SK-N-SH (cell line): ENCODE data around the gene SLC9C1. TPM values are rescaled to one million over a fixed set of nuclear protein-coding genes. Genes with fewer than 3 reads are reported as not detected.
A peak's percentile ranks its signal among the peaks of the same experiment; 100 is the strongest.

Experiments used
- CTCF ChIA-PET: fragments of 300-600, 350-600 bp; formaldehyde crosslinking; extraction: SDS; loops from one replicate; lab custom pipeline; 2021; lab: Yijun Ruan, JAX
- POLR2A ChIA-PET: fragments of 350-600 bp; sonication (Branson Sonifier 250); formaldehyde crosslinking; extraction: SDS; loops from one replicate; lab custom pipeline; 2020; ENCODE audit warnings: antibody characterized with exemption, inconsistent platforms; lab: Yijun Ruan, JAX
- DNase-seq: peaks from one replicate; pipeline ENCODE4 v3.0.0; 2012
- H2AFZ ChIP-seq: fragments of 200-600 bp; sonication (generic); 2 replicates; pipeline ENCODE4 v1.8.1; 2016; ENCODE audit warnings: antibody characterized with exemption, mild to moderate bottlenecking, low read depth
- H3F3A ChIP-seq: fragments of 200-600 bp; sonication (generic); replicated peaks from 2 replicates; pipeline ENCODE3; 2016; ENCODE audit warnings: antibody characterized with exemption, mild to moderate bottlenecking; ENCODE audit not compliant: insufficient read depth
- H3K27ac ChIP-seq, 2 experiments: fragments of 200-500 bp in 1 of 2; fragments of 200-600 bp in 1 of 2; sonication (Bioruptor generic) in 1 of 2; sonication (generic), shearing (Covaris generic) in 1 of 2; 2 replicates each; pipeline versions ENCODE4 v1.5.1 to v1.6.1; 2014 to 2016; ENCODE audit warnings: low read depth in 2 of 2, inconsistent platforms in 1 of 2, low read length in 1 of 2, mild to moderate bottlenecking in 1 of 2, mixed read lengths in 1 of 2
- H3K27me3 ChIP-seq: fragments of 200-600 bp; sonication (generic), shearing (Covaris generic); 2 replicates; pipeline ENCODE4 v1.6.1; 2016; ENCODE audit warnings: mixed run types; ENCODE audit not compliant: insufficient read depth
- H3K36me3 ChIP-seq, 2 experiments: fragments of 200-500 bp in 1 of 2; fragments of 200-600 bp in 1 of 2; sonication (Bioruptor generic) in 1 of 2; sonication (generic) in 1 of 2; replicated peaks in 1 of 2; 2 replicates each; pipeline versions ENCODE3 to v1.5.1; 2014 to 2016; ENCODE audit warnings: low read length in 1 of 2, mild to moderate bottlenecking in 1 of 2; ENCODE audit not compliant: insufficient read depth in 2 of 2, control insufficient read depth in 1 of 2
- H3K4me1 ChIP-seq, 2 experiments: fragments of 200-500 bp in 1 of 2; fragments of 200-600 bp in 1 of 2; sonication (Bioruptor generic) in 1 of 2; sonication (generic), shearing (Covaris generic) in 1 of 2; 2 replicates each; pipeline versions ENCODE4 v1.5.1 to v1.6.1; 2014 to 2016; ENCODE audit warnings: low read depth in 1 of 2, low read length in 1 of 2, mixed run types in 1 of 2; ENCODE audit not compliant: insufficient read depth in 2 of 2, control insufficient read depth in 1 of 2
- H3K4me2 ChIP-seq: fragments of 200-600 bp; sonication (generic), shearing (Covaris generic); 2 replicates; pipeline ENCODE4 v1.6.1; 2017; ENCODE audit warnings: mixed run types
- H3K4me3 ChIP-seq, 2 experiments: fragments of 200-500 bp in 1 of 2; fragments of 200-600 bp in 1 of 2; sonication (Bioruptor generic) in 1 of 2; sonication (generic), shearing (Covaris generic) in 1 of 2; 2 replicates each; pipeline versions ENCODE4 v1.5.1 to v1.8.1; 2014 to 2016; ENCODE audit warnings: low read depth in 2 of 2, inconsistent platforms in 1 of 2, low read length in 1 of 2, mild to moderate bottlenecking in 1 of 2, mixed read lengths in 1 of 2, moderate library complexity in 1 of 2
- H3K79me2 ChIP-seq: fragments of 200-600 bp; sonication (generic); 2 replicates; pipeline ENCODE4 v1.8.1; 2017; ENCODE audit warnings: mild to moderate bottlenecking; ENCODE audit not compliant: insufficient read depth
- H3K9ac ChIP-seq: fragments of 200-600 bp; sonication (generic); 2 replicates; pipeline ENCODE4 v1.6.1; 2017; ENCODE audit warnings: mixed run types
- H3K9me2 ChIP-seq: fragments of 200-600 bp; sonication (generic); 2 replicates; pipeline ENCODE4 v1.6.1; 2017; ENCODE audit warnings: mixed run types
- H3K9me3 ChIP-seq: fragments of 200-600 bp; sonication (generic); 2 replicates; pipeline ENCODE4 v1.6.1; 2017; ENCODE audit warnings: mixed run types, mild to moderate bottlenecking, moderate library complexity
- H4K20me1 ChIP-seq: fragments of 200-600 bp; sonication (generic); 2 replicates; pipeline ENCODE4 v1.6.1; 2017; ENCODE audit warnings: mild to moderate bottlenecking, mixed run types; ENCODE audit not compliant: insufficient read depth
- CHD2 ChIP-seq: fragments of 150-350 bp; IDR thresholded peaks from 2 replicates; pipeline ENCODE4 v1.6.1; 2018; ENCODE audit warnings: low read length; ENCODE audit not compliant: partially characterized antibody
- ELF1 ChIP-seq: IDR thresholded peaks from 2 replicates; pipeline ENCODE4 v1.4.0; 2012
- EZH2phosphoT487 ChIP-seq: fragments of 200-600 bp; sonication (generic); IDR thresholded peaks from 2 replicates; pipeline ENCODE4 v1.6.1; 2017; ENCODE audit warnings: low read depth, mixed run types, mild to moderate bottlenecking, antibody characterized with exemption, moderate library complexity, borderline replicate concordance
- MAX ChIP-seq: IDR thresholded peaks from 2 replicates; pipeline ENCODE4 v1.4.0; 2012; ENCODE audit warnings: low read depth
- MEF2A ChIP-seq: IDR thresholded peaks from 2 replicates; pipeline ENCODE4 v1.4.0; 2012; ENCODE audit warnings: low read depth, borderline replicate concordance
- MXI1 ChIP-seq: IDR thresholded peaks from 2 replicates; pipeline ENCODE4 v1.6.1; 2012; ENCODE audit warnings: mild to moderate bottlenecking, low read depth, low read length, improper control_type of control experiment
- NFIC ChIP-seq: IDR thresholded peaks from 2 replicates; pipeline ENCODE4 v1.4.0; 2012; ENCODE audit warnings: borderline replicate concordance
- NRF1 ChIP-seq: IDR thresholded peaks from 2 replicates; pipeline ENCODE4 v1.6.1; 2012; ENCODE audit warnings: low read depth, mild to moderate bottlenecking, low read length
- SIN3A ChIP-seq: IDR thresholded peaks from 2 replicates; pipeline ENCODE4 v1.6.1; 2012; ENCODE audit warnings: low read depth, mild to moderate bottlenecking, low read length, moderate library complexity, borderline replicate concordance
- TCF12 ChIP-seq: IDR thresholded peaks from 2 replicates; pipeline ENCODE4 v1.4.0; 2012
- WGBS: methylation state at CpG from one replicate; pipeline ENCODE4 v1.1.6; 2017; ENCODE audit warnings: low lambda C conversion rate; 5-methylcytosine and 5-hydroxymethylcytosine counted together
- polyA plus RNA-seq, 3 experiments: library from polyadenylated mRNA; depleted of rRNA; stranded (reverse); fragments of >200 nt; gene quantifications; 2 replicates each; pipeline ENCODE4 v1.2.3, GENCODE V29; 2012
- TF ChIP-seq, protein P1 (sequence below): fragments of 150-350 bp; IDR thresholded peaks from 2 replicates; pipeline ENCODE4 v1.6.1; 2016; ENCODE audit warnings: mild to moderate bottlenecking, low read depth, low read length
- TF ChIP-seq, protein P2 (sequence below): IDR thresholded peaks from 2 replicates; pipeline ENCODE4 v1.6.1; 2012; ENCODE audit warnings: mild to moderate bottlenecking, low read depth, low read length, moderate library complexity
- TF ChIP-seq, protein P3 (sequence below): fragments of 200-600 bp; sonication (generic); IDR thresholded peaks from 2 replicates; pipeline ENCODE4 v1.6.1; 2017; ENCODE audit warnings: antibody characterized with exemption, mild to moderate bottlenecking, moderate library complexity

SLC9C1 gene
- polyA plus RNA-seq, 1 of the 3 experiments (the other 2 are of a cell fraction): not detected

GRCh38 chr3:112306825-112307224, 12.8 kb upstream of the SLC9C1 start:
- no peaks in the 10 kb centered on the region for H3K9me3 ChIP-seq
- no peak overlapping the region for H2AFZ ChIP-seq
- CTCF ChIA-PET: interaction anchor here (1.1 to 2.5 kb wide), 2 partner anchors 14 to 20 kb away, joined by 3 to 9 read pairs; no protein-coding TSS in a partner anchor
- H3K36me3 ChIP-seq: no peaks in the 10 kb centered on the region
- H3K4me3 ChIP-seq: no peak overlapping the region
- no peaks in the 10 kb centered on the region for H3F3A ChIP-seq
- H3K79me2 ChIP-seq: no peaks in the 10 kb centered on the region
- H3K9ac ChIP-seq: no peak overlapping the region
- H3K27me3 ChIP-seq: no peaks in the 10 kb centered on the region
- POLR2A ChIA-PET: interaction anchor here (0.6 kb wide), 1 partner anchor 152 kb away, joined by 3 read pairs; no protein-coding TSS in a partner anchor
- no peak overlapping the region for H3K4me2 ChIP-seq
- no peaks in the 10 kb centered on the region for H4K20me1 ChIP-seq
- H3K27ac ChIP-seq: peak overlapping the region in 1 of 2 experiments; percentile 47; a peak in 1 of 4 replicates
- no peaks in the 10 kb centered on the region for H3K9me2 ChIP-seq
- DNase-seq: no peak
- WGBS: 87% methylated on average over 8 of the region's 9 CpGs
- TF ChIP-seq MEF2A: no peak
- TF ChIP-seq, protein P1, sequence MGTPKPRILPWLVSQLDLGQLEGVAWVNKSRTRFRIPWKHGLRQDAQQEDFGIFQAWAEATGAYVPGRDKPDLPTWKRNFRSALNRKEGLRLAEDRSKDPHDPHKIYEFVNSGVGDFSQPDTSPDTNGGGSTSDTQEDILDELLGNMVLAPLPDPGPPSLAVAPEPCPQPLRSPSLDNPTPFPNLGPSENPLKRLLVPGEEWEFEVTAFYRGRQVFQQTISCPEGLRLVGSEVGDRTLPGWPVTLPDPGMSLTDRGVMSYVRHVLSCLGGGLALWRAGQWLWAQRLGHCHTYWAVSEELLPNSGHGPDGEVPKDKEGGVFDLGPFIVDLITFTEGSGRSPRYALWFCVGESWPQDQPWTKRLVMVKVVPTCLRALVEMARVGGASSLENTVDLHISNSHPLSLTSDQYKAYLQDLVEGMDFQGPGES: no peak
- TF ChIP-seq TCF12: no peak
- no peak for TF ChIP-seq CHD2
- no peak for TF ChIP-seq MXI1
- no peak for TF ChIP-seq ELF1
- TF ChIP-seq NRF1: no peak
- no peak for TF ChIP-seq SIN3A
- no peak for TF ChIP-seq NFIC
- no peak for TF ChIP-seq EZH2phosphoT487
- H3K4me1 ChIP-seq: peaks cover 0 to 36% of the 10 kb centered on the region in 2 experiments; a peak in 2 of 4 replicates

- Histone ChIP-seq H3K9me3 (no peaks in the 10 kb centered on the region), H3K4me2 (no peak overlapping the region), H3K9ac (no peak overlapping the region), H3K79me2 (no peaks in the 10 kb centered on the region), H3K27ac (peak overlapping the region in 1 of 2 experiments; percentile 72; a peak in 1 of 4 replicates), H3K4me1 (peaks cover 0 to 36% of the 10 kb centered on the region in 2 experiments; a peak in 2 of 4 replicates), H2AFZ (0 out of 2 replicates have a peak overlapping the region, but pooled peaks have one; percentile 75), H3K4me3 (no peak overlapping the region), H3K9me2 (no peaks in the 10 kb centered on the region), H4K20me1 (no peaks in the 10 kb centered on the region), H3F3A (no peaks in the 10 kb centered on the region), H3K27me3 (no peaks in the 10 kb centered on the region), H3K36me3 (no peaks in the 10 kb centered on the region)
- ChIA-PET CTCF (interaction anchor here (0.9 to 2.7 kb wide), 8 partner anchors 9 to 227 kb away, joined by 3 to 28 read pairs (median 5); partner anchors contain the start of genes CD200 and SLC9C1), POLR2A (interaction anchor here (2.4 kb wide), 1 partner anchor 29 kb away, joined by 11 read pairs; the partner anchor contains the start of gene CD200)
- 65% methylated on average over 2 of the region's 2 CpGs for WGBS
- DNase-seq: no peak
- TF ChIP-seq, protein P2, sequence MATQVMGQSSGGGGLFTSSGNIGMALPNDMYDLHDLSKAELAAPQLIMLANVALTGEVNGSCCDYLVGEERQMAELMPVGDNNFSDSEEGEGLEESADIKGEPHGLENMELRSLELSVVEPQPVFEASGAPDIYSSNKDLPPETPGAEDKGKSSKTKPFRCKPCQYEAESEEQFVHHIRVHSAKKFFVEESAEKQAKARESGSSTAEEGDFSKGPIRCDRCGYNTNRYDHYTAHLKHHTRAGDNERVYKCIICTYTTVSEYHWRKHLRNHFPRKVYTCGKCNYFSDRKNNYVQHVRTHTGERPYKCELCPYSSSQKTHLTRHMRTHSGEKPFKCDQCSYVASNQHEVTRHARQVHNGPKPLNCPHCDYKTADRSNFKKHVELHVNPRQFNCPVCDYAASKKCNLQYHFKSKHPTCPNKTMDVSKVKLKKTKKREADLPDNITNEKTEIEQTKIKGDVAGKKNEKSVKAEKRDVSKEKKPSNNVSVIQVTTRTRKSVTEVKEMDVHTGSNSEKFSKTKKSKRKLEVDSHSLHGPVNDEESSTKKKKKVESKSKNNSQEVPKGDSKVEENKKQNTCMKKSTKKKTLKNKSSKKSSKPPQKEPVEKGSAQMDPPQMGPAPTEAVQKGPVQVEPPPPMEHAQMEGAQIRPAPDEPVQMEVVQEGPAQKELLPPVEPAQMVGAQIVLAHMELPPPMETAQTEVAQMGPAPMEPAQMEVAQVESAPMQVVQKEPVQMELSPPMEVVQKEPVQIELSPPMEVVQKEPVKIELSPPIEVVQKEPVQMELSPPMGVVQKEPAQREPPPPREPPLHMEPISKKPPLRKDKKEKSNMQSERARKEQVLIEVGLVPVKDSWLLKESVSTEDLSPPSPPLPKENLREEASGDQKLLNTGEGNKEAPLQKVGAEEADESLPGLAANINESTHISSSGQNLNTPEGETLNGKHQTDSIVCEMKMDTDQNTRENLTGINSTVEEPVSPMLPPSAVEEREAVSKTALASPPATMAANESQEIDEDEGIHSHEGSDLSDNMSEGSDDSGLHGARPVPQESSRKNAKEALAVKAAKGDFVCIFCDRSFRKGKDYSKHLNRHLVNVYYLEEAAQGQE: no peak
- TF ChIP-seq MAX: no peak
- TF ChIP-seq, protein P3, sequence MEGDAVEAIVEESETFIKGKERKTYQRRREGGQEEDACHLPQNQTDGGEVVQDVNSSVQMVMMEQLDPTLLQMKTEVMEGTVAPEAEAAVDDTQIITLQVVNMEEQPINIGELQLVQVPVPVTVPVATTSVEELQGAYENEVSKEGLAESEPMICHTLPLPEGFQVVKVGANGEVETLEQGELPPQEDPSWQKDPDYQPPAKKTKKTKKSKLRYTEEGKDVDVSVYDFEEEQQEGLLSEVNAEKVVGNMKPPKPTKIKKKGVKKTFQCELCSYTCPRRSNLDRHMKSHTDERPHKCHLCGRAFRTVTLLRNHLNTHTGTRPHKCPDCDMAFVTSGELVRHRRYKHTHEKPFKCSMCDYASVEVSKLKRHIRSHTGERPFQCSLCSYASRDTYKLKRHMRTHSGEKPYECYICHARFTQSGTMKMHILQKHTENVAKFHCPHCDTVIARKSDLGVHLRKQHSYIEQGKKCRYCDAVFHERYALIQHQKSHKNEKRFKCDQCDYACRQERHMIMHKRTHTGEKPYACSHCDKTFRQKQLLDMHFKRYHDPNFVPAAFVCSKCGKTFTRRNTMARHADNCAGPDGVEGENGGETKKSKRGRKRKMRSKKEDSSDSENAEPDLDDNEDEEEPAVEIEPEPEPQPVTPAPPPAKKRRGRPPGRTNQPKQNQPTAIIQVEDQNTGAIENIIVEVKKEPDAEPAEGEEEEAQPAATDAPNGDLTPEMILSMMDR: peak; percentile 28; the same call in 1 of the 2 replicates
These were observed 10.6 kb upstream of the SLC9C1 start for GRCh38 chr3:112304611-112305010.
